Measurements from ENCODE around the gene MINDY2. TPM values are rescaled to one million over a fixed set of nuclear protein-coding genes. Genes with fewer than 3 reads are reported as not detected.

Gene MINDY2
- total and polyA plus RNA-seq, 10 of the 15 experiments (the other 5 are each of a cell fraction or from before 2014, with no cell fraction given): 0.73 to 9.4 (median 3.3) TPM

DNA sequence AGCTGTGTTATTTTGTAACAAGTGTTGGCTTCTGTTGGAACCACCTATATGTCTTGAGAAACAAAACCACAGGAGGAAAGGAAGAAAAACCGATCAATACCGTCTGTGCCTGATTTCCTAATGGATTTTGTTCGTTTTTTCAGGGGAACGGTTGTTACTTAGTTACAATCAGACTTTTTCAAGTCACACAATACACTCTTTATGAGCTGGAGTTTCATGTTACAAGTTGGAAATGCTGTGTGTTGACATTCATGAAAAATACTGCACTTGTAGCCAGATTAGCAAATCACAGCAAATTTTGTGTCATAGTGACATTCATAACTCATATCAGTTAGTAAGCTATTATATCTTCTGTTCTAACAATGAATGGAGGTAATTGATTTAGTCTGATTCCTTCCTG, 83.5 kb downstream of the MINDY2 start (continued):
- TF ChIP-seq, protein P1, sequence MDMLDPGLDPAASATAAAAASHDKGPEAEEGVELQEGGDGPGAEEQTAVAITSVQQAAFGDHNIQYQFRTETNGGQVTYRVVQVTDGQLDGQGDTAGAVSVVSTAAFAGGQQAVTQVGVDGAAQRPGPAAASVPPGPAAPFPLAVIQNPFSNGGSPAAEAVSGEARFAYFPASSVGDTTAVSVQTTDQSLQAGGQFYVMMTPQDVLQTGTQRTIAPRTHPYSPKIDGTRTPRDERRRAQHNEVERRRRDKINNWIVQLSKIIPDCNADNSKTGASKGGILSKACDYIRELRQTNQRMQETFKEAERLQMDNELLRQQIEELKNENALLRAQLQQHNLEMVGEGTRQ (IDR thresholded peaks at IDR 0.05; ENCODE audit: borderline replicate concordance, low read depth, low read length): no peak
- TF ChIP-seq MYC (IDR thresholded peaks at IDR 0.05; ENCODE audit: insufficient read depth, insufficient read length, insufficient replicate concordance, low read length, severe bottlenecking) (no peak), IKZF1 (conservative IDR thresholded peaks at IDR 0.05) (no peak)
- TF ChIP-seq, protein P2, sequence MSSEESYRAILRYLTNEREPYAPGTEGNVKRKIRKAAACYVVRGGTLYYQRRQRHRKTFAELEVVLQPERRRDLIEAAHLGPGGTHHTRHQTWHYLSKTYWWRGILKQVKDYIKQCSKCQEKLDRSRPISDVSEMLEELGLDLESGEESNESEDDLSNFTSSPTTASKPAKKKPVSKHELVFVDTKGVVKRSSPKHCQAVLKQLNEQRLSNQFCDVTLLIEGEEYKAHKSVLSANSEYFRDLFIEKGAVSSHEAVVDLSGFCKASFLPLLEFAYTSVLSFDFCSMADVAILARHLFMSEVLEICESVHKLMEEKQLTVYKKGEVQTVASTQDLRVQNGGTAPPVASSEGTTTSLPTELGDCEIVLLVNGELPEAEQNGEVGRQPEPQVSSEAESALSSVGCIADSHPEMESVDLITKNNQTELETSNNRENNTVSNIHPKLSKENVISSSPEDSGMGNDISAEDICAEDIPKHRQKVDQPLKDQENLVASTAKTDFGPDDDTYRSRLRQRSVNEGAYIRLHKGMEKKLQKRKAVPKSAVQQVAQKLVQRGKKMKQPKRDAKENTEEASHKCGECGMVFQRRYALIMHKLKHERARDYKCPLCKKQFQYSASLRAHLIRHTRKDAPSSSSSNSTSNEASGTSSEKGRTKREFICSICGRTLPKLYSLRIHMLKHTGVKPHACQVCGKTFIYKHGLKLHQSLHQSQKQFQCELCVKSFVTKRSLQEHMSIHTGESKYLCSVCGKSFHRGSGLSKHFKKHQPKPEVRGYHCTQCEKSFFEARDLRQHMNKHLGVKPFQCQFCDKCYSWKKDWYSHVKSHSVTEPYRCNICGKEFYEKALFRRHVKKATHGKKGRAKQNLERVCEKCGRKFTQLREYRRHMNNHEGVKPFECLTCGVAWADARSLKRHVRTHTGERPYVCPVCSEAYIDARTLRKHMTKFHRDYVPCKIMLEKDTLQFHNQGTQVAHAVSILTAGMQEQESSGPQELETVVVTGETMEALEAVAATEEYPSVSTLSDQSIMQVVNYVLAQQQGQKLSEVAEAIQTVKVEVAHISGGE (CRISPR knock-in tag; IDR thresholded peaks at IDR 0.05): no peak

DNA sequence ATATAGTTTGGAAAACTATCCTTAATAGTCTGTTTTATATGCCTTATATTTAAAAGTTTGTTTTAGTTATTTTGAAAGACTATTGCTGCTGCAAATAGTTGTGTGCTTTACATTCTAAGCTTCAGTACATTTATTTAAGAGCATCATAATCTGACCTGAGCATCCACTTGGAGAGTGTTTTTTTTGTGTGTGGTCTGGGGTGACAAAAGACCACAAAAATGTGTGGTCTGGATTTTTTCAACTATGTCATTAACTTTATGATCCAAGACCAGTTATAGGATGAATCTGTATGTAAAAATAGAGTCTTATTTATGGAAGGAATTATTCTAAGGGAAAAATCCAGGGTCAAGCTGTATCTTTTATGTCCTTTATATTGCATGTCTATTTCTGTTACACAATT, 85.0 kb downstream of the MINDY2 start:
- H3K27ac ChIP-seq (ENCODE audit: control insufficient read depth, insufficient read depth): no peak overlapping the region
- ChIA-PET POLR2A (no interaction called here), SMC1A (ENCODE audit: uncharacterized antibody, unreplicated experiment) (no interaction called here), CTCF (interaction anchor here (1.0 kb wide), 1 partner anchor 85 kb away, joined by 3 read pairs; the partner anchor contains the start of gene MINDY2), RAD21 (ENCODE audit: unreplicated experiment) (no interaction called here)
- no peaks in the 10 kb centered on the region for H3K27me3 ChIP-seq (replicated peaks in 1 of 2; ENCODE audit: control insufficient read depth in 2 of 2, insufficient read depth in 2 of 2, low read length in 1 of 2)
- no peaks in the 10 kb centered on the region for H4K20me1 ChIP-seq (ENCODE audit: control insufficient read depth, insufficient read depth)
- in situ Hi-C loops (cut with MboI) (no loop called here), intact Hi-C loops (cut with micrococcal nuclease; ENCODE audit: unreplicated experiment) (no loop called here)
- H3K79me2 ChIP-seq (ENCODE audit: control insufficient read depth, insufficient read depth, low read length): no peaks in the 10 kb centered on the region
- H2AFZ ChIP-seq (ENCODE audit: control insufficient read depth, low read depth, low read length): no peak overlapping the region
- DNase-seq (ENCODE audit: low read depth, low spot score) (no peak), ATAC-seq (no peak), FAIRE-seq (no peak)
- no peaks in the 10 kb centered on the region for H3K9me3 ChIP-seq (replicated peaks; ENCODE audit: control insufficient read depth, insufficient read depth, low read length)
- H3K4me1 ChIP-seq (ENCODE audit: control insufficient read depth, insufficient read depth, low read length): no peaks in the 10 kb centered on the region
- no peak overlapping the region for H3K4me2 ChIP-seq (ENCODE audit: control insufficient read depth, insufficient read depth)
- no TSS peak for BruUV-seq (replicated peaks)
- no peak overlapping the region for H3K9ac ChIP-seq (ENCODE audit: control insufficient read depth, insufficient read depth, low read length)
- no peak overlapping the region for H3K4me3 ChIP-seq
- H3K36me3 ChIP-seq (ENCODE audit: control insufficient read depth in 2 of 2, insufficient read depth in 2 of 2, low read length in 1 of 2): peaks cover 0 to 4% of the 10 kb centered on the region in 2 experiments; a peak in 1 of 4 replicates
- TF ChIP-seq KAT2A (conservative IDR thresholded peaks at IDR 0.05; ENCODE audit: control insufficient read depth, low read depth, low read length): no peak
- TF ChIP-seq, protein P3, sequence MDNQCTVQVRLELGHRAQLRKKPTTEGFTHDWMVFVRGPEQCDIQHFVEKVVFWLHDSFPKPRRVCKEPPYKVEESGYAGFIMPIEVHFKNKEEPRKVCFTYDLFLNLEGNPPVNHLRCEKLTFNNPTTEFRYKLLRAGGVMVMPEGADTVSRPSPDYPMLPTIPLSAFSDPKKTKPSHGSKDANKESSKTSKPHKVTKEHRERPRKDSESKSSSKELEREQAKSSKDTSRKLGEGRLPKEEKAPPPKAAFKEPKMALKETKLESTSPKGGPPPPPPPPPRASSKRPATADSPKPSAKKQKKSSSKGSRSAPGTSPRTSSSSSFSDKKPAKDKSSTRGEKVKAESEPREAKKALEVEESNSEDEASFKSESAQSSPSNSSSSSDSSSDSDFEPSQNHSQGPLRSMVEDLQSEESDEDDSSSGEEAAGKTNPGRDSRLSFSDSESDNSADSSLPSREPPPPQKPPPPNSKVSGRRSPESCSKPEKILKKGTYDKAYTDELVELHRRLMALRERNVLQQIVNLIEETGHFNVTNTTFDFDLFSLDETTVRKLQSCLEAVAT (IDR thresholded peaks at IDR 0.05): no peak
- no peak for TF ChIP-seq CBX3 (IDR thresholded peaks at IDR 0.05; ENCODE audit: borderline replicate concordance, low read depth)
- TF ChIP-seq ZNF217 (IDR thresholded peaks at IDR 0.05): no peak
- no peak for TF ChIP-seq MTA3 (IDR thresholded peaks at IDR 0.05; ENCODE audit: borderline replicate concordance, low read length)
- TF ChIP-seq, protein P4, sequence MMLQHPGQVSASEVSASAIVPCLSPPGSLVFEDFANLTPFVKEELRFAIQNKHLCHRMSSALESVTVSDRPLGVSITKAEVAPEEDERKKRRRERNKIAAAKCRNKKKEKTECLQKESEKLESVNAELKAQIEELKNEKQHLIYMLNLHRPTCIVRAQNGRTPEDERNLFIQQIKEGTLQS (IDR thresholded peaks at IDR 0.05; ENCODE audit: borderline replicate concordance, extremely low read depth, low read depth, low read length): no peak
- TF ChIP-seq YBX1 (IDR thresholded peaks at IDR 0.05): no peak
- TF ChIP-seq ZNF207 (IDR thresholded peaks at IDR 0.05; ENCODE audit: borderline replicate concordance): no peak
- TF ChIP-seq MYC (IDR thresholded peaks at IDR 0.05; ENCODE audit: insufficient read depth, insufficient read length, insufficient replicate concordance, low read length, severe bottlenecking): no peak
- TF ChIP-seq, protein P5, sequence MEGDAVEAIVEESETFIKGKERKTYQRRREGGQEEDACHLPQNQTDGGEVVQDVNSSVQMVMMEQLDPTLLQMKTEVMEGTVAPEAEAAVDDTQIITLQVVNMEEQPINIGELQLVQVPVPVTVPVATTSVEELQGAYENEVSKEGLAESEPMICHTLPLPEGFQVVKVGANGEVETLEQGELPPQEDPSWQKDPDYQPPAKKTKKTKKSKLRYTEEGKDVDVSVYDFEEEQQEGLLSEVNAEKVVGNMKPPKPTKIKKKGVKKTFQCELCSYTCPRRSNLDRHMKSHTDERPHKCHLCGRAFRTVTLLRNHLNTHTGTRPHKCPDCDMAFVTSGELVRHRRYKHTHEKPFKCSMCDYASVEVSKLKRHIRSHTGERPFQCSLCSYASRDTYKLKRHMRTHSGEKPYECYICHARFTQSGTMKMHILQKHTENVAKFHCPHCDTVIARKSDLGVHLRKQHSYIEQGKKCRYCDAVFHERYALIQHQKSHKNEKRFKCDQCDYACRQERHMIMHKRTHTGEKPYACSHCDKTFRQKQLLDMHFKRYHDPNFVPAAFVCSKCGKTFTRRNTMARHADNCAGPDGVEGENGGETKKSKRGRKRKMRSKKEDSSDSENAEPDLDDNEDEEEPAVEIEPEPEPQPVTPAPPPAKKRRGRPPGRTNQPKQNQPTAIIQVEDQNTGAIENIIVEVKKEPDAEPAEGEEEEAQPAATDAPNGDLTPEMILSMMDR (IDR thresholded peaks at IDR 0.05 in 2 of 3, conservative IDR thresholded peaks at IDR 0.05 in 1 of 3; ENCODE audit: control insufficient read depth in 2 of 3, extremely low read depth in 1 of 3, insufficient read depth in 1 of 3, low read depth in 3 of 3, low read length in 3 of 3): no peak
- TF ChIP-seq MEF2A (IDR thresholded peaks at IDR 0.05; ENCODE audit: insufficient read depth, low read depth, low read length): no peak
- TF ChIP-seq RAD21 (IDR thresholded peaks at IDR 0.05; ENCODE audit: insufficient read depth, low read depth, low read length): no peak

Measured in GM12878 (cell line).